Measurements from ENCODE around the gene UBASH3A.

DNA sequence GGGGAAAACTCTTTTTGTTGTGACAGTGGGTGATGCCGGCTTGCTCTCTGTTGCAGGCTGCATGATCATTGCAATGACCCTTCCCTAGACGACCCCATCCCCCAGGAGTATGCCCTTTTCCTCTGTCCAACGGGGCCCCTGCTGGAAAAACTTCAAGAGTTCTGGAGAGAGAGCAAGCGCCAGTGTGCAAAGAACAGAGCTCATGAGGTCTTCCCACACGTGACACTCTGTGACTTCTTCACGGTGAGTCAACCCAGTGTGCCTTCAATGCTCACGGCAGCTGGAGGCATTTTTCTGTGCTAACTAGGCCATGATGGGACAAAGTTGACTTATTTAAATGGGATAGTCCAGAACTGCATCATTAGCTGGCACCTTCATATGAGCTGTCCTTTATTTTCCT, 5.7 kb downstream of the UBASH3A start:
- TF ChIP-seq, protein P1, sequence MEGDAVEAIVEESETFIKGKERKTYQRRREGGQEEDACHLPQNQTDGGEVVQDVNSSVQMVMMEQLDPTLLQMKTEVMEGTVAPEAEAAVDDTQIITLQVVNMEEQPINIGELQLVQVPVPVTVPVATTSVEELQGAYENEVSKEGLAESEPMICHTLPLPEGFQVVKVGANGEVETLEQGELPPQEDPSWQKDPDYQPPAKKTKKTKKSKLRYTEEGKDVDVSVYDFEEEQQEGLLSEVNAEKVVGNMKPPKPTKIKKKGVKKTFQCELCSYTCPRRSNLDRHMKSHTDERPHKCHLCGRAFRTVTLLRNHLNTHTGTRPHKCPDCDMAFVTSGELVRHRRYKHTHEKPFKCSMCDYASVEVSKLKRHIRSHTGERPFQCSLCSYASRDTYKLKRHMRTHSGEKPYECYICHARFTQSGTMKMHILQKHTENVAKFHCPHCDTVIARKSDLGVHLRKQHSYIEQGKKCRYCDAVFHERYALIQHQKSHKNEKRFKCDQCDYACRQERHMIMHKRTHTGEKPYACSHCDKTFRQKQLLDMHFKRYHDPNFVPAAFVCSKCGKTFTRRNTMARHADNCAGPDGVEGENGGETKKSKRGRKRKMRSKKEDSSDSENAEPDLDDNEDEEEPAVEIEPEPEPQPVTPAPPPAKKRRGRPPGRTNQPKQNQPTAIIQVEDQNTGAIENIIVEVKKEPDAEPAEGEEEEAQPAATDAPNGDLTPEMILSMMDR (IDR thresholded peaks at IDR 0.05), result no peak
- no peak for TF ChIP-seq POLR2AphosphoS5 (IDR thresholded peaks at IDR 0.05)
